Stomach (tissue), 9 donors: Measurements from ENCODE around the gene BBLN. TPM values are rescaled to one million over a fixed set of nuclear protein-coding genes. Genes with fewer than 3 reads are reported as not detected.

Experiments used
- DNase-seq, 2 donors: peaks; one replicate each; pipeline versions ENCODE4 v3.0.0 to v3.0.0-alpha.2; 2013 to 2019
- H3K27ac ChIP-seq, 5 donors: fragments of 200-600 bp in 4 of 5; sonication (generic) in 4 of 5; one replicate each; pipeline ENCODE4 v1.5.1; 2013 to 2019; ENCODE audit warnings: mild to moderate bottlenecking in 1 of 5, moderate library complexity in 1 of 5
- H3K27me3 ChIP-seq, 3 donors: fragments of 200-600 bp; sonication (generic); one replicate each; pipeline ENCODE4 v1.5.1; 2017 to 2019; ENCODE audit warnings: mixed run types in 1 of 3
- H3K36me3 ChIP-seq, 4 donors: fragments of 200-600 bp; sonication (generic); 1 replicate in 3 of 4; 2 replicates in 1 of 4; pipeline ENCODE4 v1.5.1; 2016 to 2019
- H3K4me1 ChIP-seq, 4 donors: fragments of 200-600 bp; sonication (generic); one replicate each; pipeline ENCODE4 v1.5.1; 2016 to 2019
- H3K4me3 ChIP-seq, 4 donors: fragments of 200-600 bp; sonication (generic) in 3 of 4; one replicate each; pipeline ENCODE4 v1.5.1; 2016 to 2019; ENCODE audit warnings: mild to moderate bottlenecking in 1 of 4
- H3K9me3 ChIP-seq, 4 donors: fragments of 200-600 bp; sonication (generic); one replicate each; pipeline ENCODE4 v1.5.1; 2016 to 2019
- EP300 ChIP-seq: sonication (generic); formaldehyde crosslinking; IDR thresholded peaks from one replicate; pipeline ENCODE4 v1.6.1; 2017; ENCODE audit warnings: antibody characterized with exemption
- POLR2A ChIP-seq, 4 donors: fragments of 450-650 bp; IDR thresholded peaks; one replicate each; pipeline ENCODE4 v1.6.1; 2016; ENCODE audit warnings: antibody characterized with exemption in 4 of 4, control low read depth in 2 of 4, mild to moderate bottlenecking in 1 of 4, moderate library complexity in 1 of 4
- POLR2AphosphoS5 ChIP-seq, 3 donors: sonication (generic); formaldehyde crosslinking; IDR thresholded peaks; one replicate each; pipeline ENCODE4 v1.6.1; 2016; ENCODE audit warnings: antibody characterized with exemption in 3 of 3
- WGBS, 5 donors: extraction: QIAGEN DNeasy Blood & Tissue Kit in 3 of 5; methylation state at CpG; one replicate each; pipeline versions ENCODE4 v1.1.5 to v1.1.7; 2013 to 2018; 5-methylcytosine and 5-hydroxymethylcytosine counted together
- intact Hi-C: fragments of 100-400 bp; cut with DNase I; formaldehyde crosslinking; loops from one replicate; pipeline ENCODE4 v1.15.1; 2023; ENCODE audit warnings: low total_unique reads
- polyA plus RNA-seq, 3 donors: library from polyadenylated mRNA; stranded (reverse); fragments of 200-250 nt; gene quantifications; one replicate each; pipeline ENCODE4 v1.2.3, GENCODE V29; 2013
- total RNA-seq, 5 donors: library from RNA; depleted of rRNA; stranded (reverse); fragments of >200 nt; gene quantifications; one replicate each; pipeline versions ENCODE4 v1.1.0 to v1.2.3, GENCODE V29; 2014 to 2016
- TF ChIP-seq, protein P1 (sequence below), 7 experiments: fragments of 450-650 bp in 4 of 7; fragments of 200-600 bp in 3 of 7; sonication (generic) in 3 of 7; IDR thresholded peaks; one replicate each; pipeline ENCODE4 v1.5.1; 2016 to 2019; ENCODE audit warnings: antibody characterized with exemption in 7 of 7, control low read depth in 2 of 7, mild to moderate bottlenecking in 1 of 7
- donor health status: healthy with polysubstance abuse.
- donor health status: Bipolar disorder and iron deficiency.
- donor health status: healthy.

Gene BBLN
- total and polyA plus RNA-seq, 8 donors = 17.8 to 193 (median 147) TPM; not detected in 1

DNA sequence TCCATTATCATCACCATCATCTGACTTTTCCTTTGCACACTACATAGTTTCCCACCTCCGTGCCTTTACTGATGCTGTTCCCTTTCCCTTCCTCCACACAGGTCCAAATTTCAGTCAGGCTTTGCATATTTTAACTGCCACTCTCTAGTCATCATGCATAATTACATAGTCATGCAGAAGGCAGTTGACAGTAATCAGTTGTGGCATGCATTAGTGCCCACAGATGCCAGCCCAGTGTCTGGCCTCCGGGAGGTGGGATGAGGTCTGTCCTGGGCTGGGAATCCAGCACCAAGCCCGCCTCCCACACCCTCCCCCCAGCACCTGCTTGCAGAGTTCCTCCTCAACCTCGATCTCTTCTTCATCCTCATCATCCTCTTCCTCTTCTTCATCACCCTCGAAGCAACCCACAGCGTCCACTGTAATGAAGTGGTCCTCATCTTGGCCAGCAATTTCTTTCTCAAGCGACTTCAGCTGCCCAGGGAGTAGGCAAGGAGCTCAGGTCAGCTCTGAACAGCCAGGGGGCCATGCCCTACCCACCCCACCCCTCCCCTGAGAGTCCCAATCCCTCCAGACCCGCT, 8.8 kb downstream of the BBLN start:
- no peaks in the 10 kb centered on the region for H3K9me3 ChIP-seq
- H3K4me3 ChIP-seq = no peak overlapping the region
- TF ChIP-seq POLR2AphosphoS5 (IDR thresholded peaks at IDR 0.05) = no peak
- TF ChIP-seq, protein P1, sequence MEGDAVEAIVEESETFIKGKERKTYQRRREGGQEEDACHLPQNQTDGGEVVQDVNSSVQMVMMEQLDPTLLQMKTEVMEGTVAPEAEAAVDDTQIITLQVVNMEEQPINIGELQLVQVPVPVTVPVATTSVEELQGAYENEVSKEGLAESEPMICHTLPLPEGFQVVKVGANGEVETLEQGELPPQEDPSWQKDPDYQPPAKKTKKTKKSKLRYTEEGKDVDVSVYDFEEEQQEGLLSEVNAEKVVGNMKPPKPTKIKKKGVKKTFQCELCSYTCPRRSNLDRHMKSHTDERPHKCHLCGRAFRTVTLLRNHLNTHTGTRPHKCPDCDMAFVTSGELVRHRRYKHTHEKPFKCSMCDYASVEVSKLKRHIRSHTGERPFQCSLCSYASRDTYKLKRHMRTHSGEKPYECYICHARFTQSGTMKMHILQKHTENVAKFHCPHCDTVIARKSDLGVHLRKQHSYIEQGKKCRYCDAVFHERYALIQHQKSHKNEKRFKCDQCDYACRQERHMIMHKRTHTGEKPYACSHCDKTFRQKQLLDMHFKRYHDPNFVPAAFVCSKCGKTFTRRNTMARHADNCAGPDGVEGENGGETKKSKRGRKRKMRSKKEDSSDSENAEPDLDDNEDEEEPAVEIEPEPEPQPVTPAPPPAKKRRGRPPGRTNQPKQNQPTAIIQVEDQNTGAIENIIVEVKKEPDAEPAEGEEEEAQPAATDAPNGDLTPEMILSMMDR (IDR thresholded peaks at IDR 0.05) = no peak
- TF ChIP-seq POLR2A (IDR thresholded peaks at IDR 0.05) = no peak
- TF ChIP-seq EP300 = no peak
- intact Hi-C loops = no loop called here
- no peaks in the 10 kb centered on the region for H3K4me1 ChIP-seq
- no peak overlapping the region for H3K27ac ChIP-seq
- no peak for DNase-seq
- 89 to 95% (median 92%) methylated on average over 8 of the region's 8 CpGs for WGBS, 5 donors
- H3K36me3 ChIP-seq = peaks cover 54 to 99% (median 81%) of the 10 kb centered on the region in 4 donors
- no peaks in the 10 kb centered on the region for H3K27me3 ChIP-seq

DNA sequence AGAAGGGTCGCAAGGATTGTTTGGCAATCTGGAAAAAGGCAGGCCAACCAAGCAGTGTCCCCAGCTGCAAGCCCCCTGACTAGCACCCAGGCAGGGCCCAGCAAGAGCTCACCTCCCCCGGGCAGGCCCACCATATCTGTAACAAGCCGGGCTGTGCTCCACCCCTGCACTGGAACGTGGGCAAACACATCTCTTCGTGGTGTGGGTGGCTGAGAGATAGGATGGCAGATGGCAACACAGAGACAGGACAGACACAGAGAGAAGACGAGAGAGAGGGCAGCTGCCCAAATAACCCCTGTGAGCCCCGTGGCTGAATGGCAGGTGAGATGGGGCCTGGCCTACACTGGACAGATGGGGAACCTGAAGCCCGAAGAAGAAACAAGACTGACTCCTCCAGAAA, 9.4 kb downstream of the BBLN start:
- no peak for TF ChIP-seq POLR2AphosphoS5 (IDR thresholded peaks at IDR 0.05)
- TF ChIP-seq, protein P1 (IDR thresholded peaks at IDR 0.05) = no peak
- TF ChIP-seq POLR2A (IDR thresholded peaks at IDR 0.05) = no peak
- TF ChIP-seq EP300 = no peak
- H3K36me3 ChIP-seq = peaks cover 49 to 99% (median 81%) of the 10 kb centered on the region in 4 donors

DNA sequence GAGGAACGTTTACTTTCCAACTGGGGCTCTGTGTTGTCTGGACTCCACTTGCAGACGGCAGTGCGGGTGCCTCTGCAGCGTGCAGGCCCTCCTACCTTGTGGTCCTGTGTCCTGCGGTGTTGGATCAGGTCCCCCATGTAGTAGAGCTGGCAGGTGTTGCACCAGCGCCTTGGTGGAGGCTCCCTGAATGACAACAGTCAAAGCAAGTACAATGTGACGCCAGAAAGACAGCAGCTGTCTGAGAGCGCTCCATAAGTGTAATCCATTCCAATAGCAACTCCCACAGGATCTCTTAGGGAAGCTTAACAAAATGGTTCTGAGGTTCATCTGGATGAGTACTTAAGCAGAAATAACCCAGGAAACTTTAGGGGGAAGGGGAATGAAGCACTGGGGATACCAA, 9.9 kb downstream of the BBLN start:
- no peak for TF ChIP-seq POLR2AphosphoS5 (IDR thresholded peaks at IDR 0.05)
- TF ChIP-seq EP300 = no peak
- no peak for TF ChIP-seq POLR2A (IDR thresholded peaks at IDR 0.05)
- TF ChIP-seq, protein P1 (IDR thresholded peaks at IDR 0.05) = no peak
- Histone ChIP-seq H3K4me3 (no peak overlapping the region), H3K4me1 (no peaks in the 10 kb centered on the region), H3K36me3 (peaks cover 45 to 99% (median 81%) of the 10 kb centered on the region in 4 donors), H3K9me3 (no peaks in the 10 kb centered on the region), H3K27me3 (no peaks in the 10 kb centered on the region), H3K27ac (no peak overlapping the region)
- DNase-seq = no peak
- 84 to 94% (median 90%) methylated on average over 4 to 8 of the region's 8 CpGs for WGBS, 5 donors
- intact Hi-C loops = no loop called here

More for the DNA sequence above, 9.4 kb downstream of the BBLN start:
- Histone ChIP-seq H3K27ac (no peak overlapping the region), H3K9me3 (no peaks in the 10 kb centered on the region), H3K27me3 (no peaks in the 10 kb centered on the region), H3K4me1 (no peaks in the 10 kb centered on the region), H3K4me3 (no peak overlapping the region)
- no peak for DNase-seq
- intact Hi-C loops = no loop called here
- 80 to 89% (median 85%) methylated on average over 6 to 8 of the region's 8 CpGs for WGBS, 5 donors

DNA sequence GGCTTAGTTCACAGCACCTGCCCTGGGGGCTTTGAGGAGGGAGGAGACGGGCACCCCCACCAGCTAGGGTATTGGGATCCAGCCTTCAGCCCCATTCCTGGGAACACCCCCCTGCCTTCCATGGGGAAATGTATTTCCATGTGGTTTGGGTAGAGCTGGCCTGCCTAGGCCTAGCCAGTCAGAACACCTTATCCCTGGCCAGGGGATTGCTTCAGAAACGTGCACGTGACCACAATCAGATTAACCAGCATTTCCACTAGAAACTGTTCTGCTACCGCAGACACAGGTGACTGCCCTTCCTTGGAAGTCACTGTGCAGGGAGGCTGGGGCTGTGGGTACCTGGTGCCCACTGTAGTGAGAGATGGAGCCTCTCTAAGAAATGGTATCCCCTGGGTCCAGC, 14.0 kb downstream of the BBLN start:
- no peak for DNase-seq
- Histone ChIP-seq H3K4me3 (no peak overlapping the region), H3K9me3 (no peaks in the 10 kb centered on the region), H3K36me3 (peaks cover 44 to 99% (median 81%) of the 10 kb centered on the region in 4 donors), H3K27me3 (no peaks in the 10 kb centered on the region), H3K27ac (no peak overlapping the region), H3K4me1 (peaks cover 0 to 9% (median 0%) of the 10 kb centered on the region in 4 donors)
- TF ChIP-seq, protein P1 (IDR thresholded peaks at IDR 0.05) = no peak
- TF ChIP-seq POLR2A (IDR thresholded peaks at IDR 0.05) (no peak), EP300 (no peak), POLR2AphosphoS5 (IDR thresholded peaks at IDR 0.05) (no peak)
- intact Hi-C loops = no loop called here
- 73 to 100% (median 91%) methylated on average over 4 of the region's 4 CpGs for WGBS, 5 donors
